Liver (tissue), 9 donors: ENCODE measurements around the gene DOK5. TPM values are rescaled to one million over a fixed set of nuclear protein-coding genes. Genes with fewer than 3 reads are reported as not detected.

ENCODE experiments used
- DNase-seq: peaks from one replicate; pipeline ENCODE4 v3.0.0-alpha.2; 2017; ENCODE audit warnings: low spot score
- H3K27ac ChIP-seq, 2 donors: one replicate each; pipeline ENCODE4 v1.7.0; 2013; ENCODE audit warnings: inconsistent platforms in 2 of 2, low read length in 2 of 2, control low read depth in 1 of 2, low read depth in 1 of 2, mild to moderate bottlenecking in 1 of 2
- H3K27me3 ChIP-seq, 4 donors: one replicate each; pipeline versions ENCODE4 v1.6.1 to v1.7.0; 2013; ENCODE audit warnings: low read length in 3 of 4, inconsistent platforms in 1 of 4, mild to moderate bottlenecking in 1 of 4, moderate library complexity in 1 of 4; ENCODE audit not compliant: control insufficient read depth in 4 of 4, insufficient read depth in 4 of 4
- H3K36me3 ChIP-seq, 4 donors: one replicate each; pipeline versions ENCODE4 v1.6.1 to v1.7.0; 2013; ENCODE audit warnings: low read length in 3 of 4, mild to moderate bottlenecking in 3 of 4, low read depth in 1 of 4, moderate library complexity in 1 of 4; ENCODE audit not compliant: control insufficient read depth in 4 of 4, insufficient read depth in 3 of 4
- H3K4me1 ChIP-seq, 4 donors: one replicate each; pipeline versions ENCODE4 v1.6.1 to v1.7.0; 2013; ENCODE audit warnings: low read length in 3 of 4, mild to moderate bottlenecking in 3 of 4, moderate library complexity in 1 of 4; ENCODE audit not compliant: control insufficient read depth in 4 of 4, insufficient read depth in 4 of 4
- H3K4me3 ChIP-seq, 3 donors: one replicate each; pipeline versions ENCODE4 v1.6.1 to v1.7.0; 2013; ENCODE audit warnings: low read length in 3 of 3, control low read depth in 1 of 3, low read depth in 1 of 3, mild to moderate bottlenecking in 1 of 3
- H3K9ac ChIP-seq, 2 donors: one replicate each; pipeline ENCODE4 v1.7.0; 2013; ENCODE audit warnings: low read length in 2 of 2, mild to moderate bottlenecking in 2 of 2, moderate library complexity in 2 of 2, control low read depth in 1 of 2, low read depth in 1 of 2
- H3K9me3 ChIP-seq, 4 donors: one replicate each; pipeline versions ENCODE4 v1.6.1 to v1.7.0; 2013; ENCODE audit warnings: low read length in 3 of 4; ENCODE audit not compliant: control insufficient read depth in 4 of 4
- FOXA1 ChIP-seq: IDR thresholded peaks from 2 replicates; pipeline ENCODE4 v1.6.1; 2016; ENCODE audit warnings: antibody characterized with exemption
- FOXA2 ChIP-seq: IDR thresholded peaks from 2 replicates; pipeline ENCODE4 v1.6.1; 2016; ENCODE audit warnings: antibody characterized with exemption
- HNF4A ChIP-seq, 2 donors: conservative IDR thresholded peaks; 2 replicates each; pipeline ENCODE4 v1.6.1; 2016; ENCODE audit warnings: antibody characterized with exemption in 2 of 2, mild to moderate bottlenecking in 2 of 2
- JUND ChIP-seq, 2 donors: IDR thresholded peaks; 2 replicates each; pipeline ENCODE4 v1.6.1; 2016; ENCODE audit warnings: antibody characterized with exemption in 2 of 2
- RAD21 ChIP-seq, 2 donors: IDR thresholded peaks; 2 replicates each; pipeline ENCODE4 v1.6.1; 2016; ENCODE audit warnings: antibody characterized with exemption in 2 of 2, mild to moderate bottlenecking in 2 of 2
- RXRA ChIP-seq, 2 donors: IDR thresholded peaks; 2 replicates each; pipeline ENCODE4 v1.6.1; 2017 to 2018; ENCODE audit warnings: antibody characterized with exemption in 2 of 2, mild to moderate bottlenecking in 1 of 2
- SP1 ChIP-seq: IDR thresholded peaks from 2 replicates; pipeline ENCODE4 v1.6.1; 2018; ENCODE audit warnings: antibody characterized with exemption, mild to moderate bottlenecking
- TAF1 ChIP-seq: conservative IDR thresholded peaks from 2 replicates; pipeline ENCODE4 v1.6.1; 2016; ENCODE audit warnings: antibody characterized with exemption, mild to moderate bottlenecking
- WGBS: extraction: QIAGEN DNeasy Blood & Tissue Kit; methylation state at CpG from one replicate; pipeline ENCODE4 v1.1.7; 2013; 5-methylcytosine and 5-hydroxymethylcytosine counted together
- polyA plus RNA-seq, 2 donors: library from polyadenylated mRNA; stranded (reverse) in 1 of 2; unstranded in 1 of 2; fragments of 200-250 nt in 1 of 2; fragments of >200 nt in 1 of 2; fragmentation: Nextera tagmentation in 1 of 2; extraction: Ambion mirVana in 1 of 2; gene quantifications; one replicate each; pipeline versions ENCODE4 v1.2.1 to v1.2.3, GENCODE V29; 2013 to 2015
- total RNA-seq, 2 donors: library from RNA; depleted of rRNA; stranded (reverse); fragments of >200 nt; gene quantifications; one replicate each; pipeline ENCODE4 v1.2.3, GENCODE V29; 2014
- TF ChIP-seq, protein P1 (sequence below): IDR thresholded peaks from 2 replicates; pipeline ENCODE4 v1.6.1; 2016; ENCODE audit warnings: antibody characterized with exemption
- TF ChIP-seq, protein P2 (sequence below): fragments of 150-350 bp; IDR thresholded peaks from 2 replicates; pipeline ENCODE4 v1.5.1; 2017; ENCODE audit warnings: improper control_type of control experiment, low read depth, low read length; ENCODE audit not compliant: missing input control
- TF ChIP-seq, protein P3 (sequence below): IDR thresholded peaks from 2 replicates; pipeline ENCODE4 v1.6.1; 2016; ENCODE audit warnings: antibody characterized with exemption
- TF ChIP-seq, protein P4 (sequence below): IDR thresholded peaks from 2 replicates; pipeline ENCODE4 v1.6.1; 2016; ENCODE audit warnings: antibody characterized with exemption, mild to moderate bottlenecking
- TF ChIP-seq, protein P5 (sequence below): IDR thresholded peaks from 2 replicates; pipeline ENCODE4 v1.6.1; 2016; ENCODE audit warnings: antibody characterized with exemption
- donor health status: healthy.
- donor health status: healthy.
- donor health status: healthy.
- donor health status: healthy.
- donor health status: healthy.

Gene DOK5
- total and polyA plus RNA-seq, 4 donors, result 0.05 to 0.16 (median 0.09) TPM

DNA sequence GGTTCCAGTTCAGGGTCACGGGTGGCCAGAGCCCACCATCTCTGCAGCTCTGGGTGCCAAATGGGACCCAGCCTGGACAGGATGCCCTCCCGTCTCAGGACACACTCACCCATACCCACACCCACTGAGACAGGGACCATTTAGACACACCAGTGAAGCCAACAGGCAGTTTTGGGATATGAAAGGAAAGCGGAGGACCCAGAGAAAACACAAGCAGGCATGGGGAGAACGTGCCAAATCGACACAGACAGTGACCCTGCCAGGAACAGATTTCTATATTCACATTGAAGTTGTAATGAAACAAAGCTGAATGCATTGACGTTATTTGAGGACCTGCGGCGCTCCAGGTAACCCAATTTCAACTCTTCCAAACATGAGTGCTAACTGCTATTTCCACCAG, 164.5 kb downstream of the DOK5 start:
- TF ChIP-seq FOXA1 (no peak), JUND (IDR thresholded peaks at IDR 0.05) (no peak), TAF1 (no peak), FOXA2 (no peak), RXRA (IDR thresholded peaks at IDR 0.05) (no peak)
- TF ChIP-seq, protein P1, sequence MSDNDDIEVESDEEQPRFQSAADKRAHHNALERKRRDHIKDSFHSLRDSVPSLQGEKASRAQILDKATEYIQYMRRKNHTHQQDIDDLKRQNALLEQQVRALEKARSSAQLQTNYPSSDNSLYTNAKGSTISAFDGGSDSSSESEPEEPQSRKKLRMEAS, result no peak
- TF ChIP-seq, protein P2, sequence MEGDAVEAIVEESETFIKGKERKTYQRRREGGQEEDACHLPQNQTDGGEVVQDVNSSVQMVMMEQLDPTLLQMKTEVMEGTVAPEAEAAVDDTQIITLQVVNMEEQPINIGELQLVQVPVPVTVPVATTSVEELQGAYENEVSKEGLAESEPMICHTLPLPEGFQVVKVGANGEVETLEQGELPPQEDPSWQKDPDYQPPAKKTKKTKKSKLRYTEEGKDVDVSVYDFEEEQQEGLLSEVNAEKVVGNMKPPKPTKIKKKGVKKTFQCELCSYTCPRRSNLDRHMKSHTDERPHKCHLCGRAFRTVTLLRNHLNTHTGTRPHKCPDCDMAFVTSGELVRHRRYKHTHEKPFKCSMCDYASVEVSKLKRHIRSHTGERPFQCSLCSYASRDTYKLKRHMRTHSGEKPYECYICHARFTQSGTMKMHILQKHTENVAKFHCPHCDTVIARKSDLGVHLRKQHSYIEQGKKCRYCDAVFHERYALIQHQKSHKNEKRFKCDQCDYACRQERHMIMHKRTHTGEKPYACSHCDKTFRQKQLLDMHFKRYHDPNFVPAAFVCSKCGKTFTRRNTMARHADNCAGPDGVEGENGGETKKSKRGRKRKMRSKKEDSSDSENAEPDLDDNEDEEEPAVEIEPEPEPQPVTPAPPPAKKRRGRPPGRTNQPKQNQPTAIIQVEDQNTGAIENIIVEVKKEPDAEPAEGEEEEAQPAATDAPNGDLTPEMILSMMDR, result no peak
- Histone ChIP-seq H3K27ac (no peak overlapping the region), H3K36me3 (no peaks in the 10 kb centered on the region), H3K9ac (no peak overlapping the region), H3K9me3 (no peaks in the 10 kb centered on the region), H3K27me3 (peaks cover 0 to 9% (median 0%) of the 10 kb centered on the region in 4 donors), H3K4me1 (peaks cover 0 to 4% (median under 1%) of the 10 kb centered on the region in 4 donors), H3K4me3 (no peak overlapping the region)
- 85% methylated on average over 8 of the region's 8 CpGs for WGBS
- DNase-seq, result no peak

DNA sequence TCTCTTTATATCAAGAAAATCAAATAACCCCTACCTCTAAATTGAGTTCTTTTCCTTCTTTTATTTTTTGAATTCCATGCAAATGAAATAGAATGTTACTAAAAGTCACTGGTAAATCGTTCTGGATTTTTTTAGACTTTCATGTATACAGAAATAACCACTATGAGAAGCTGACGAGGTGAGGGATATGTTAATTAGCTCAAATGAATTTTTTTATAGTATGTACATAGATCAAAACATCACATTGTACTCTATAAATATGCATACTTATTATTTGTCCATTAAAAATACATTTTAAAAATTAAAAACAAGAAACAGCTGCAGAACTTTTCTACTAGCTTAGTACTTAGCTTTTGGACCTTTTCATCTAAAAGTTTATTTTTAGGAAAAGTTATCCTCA, 165.4 kb downstream of the DOK5 start:
- Histone ChIP-seq H3K36me3 (no peaks in the 10 kb centered on the region), H3K4me1 (peaks cover 0 to 7% (median 2%) of the 10 kb centered on the region in 4 donors), H3K9me3 (no peaks in the 10 kb centered on the region), H3K27ac (no peak overlapping the region), H3K9ac (no peak overlapping the region), H3K27me3 (peaks cover 0 to 9% (median 0%) of the 10 kb centered on the region in 4 donors), H3K4me3 (no peak overlapping the region)
- TF ChIP-seq, protein P3, sequence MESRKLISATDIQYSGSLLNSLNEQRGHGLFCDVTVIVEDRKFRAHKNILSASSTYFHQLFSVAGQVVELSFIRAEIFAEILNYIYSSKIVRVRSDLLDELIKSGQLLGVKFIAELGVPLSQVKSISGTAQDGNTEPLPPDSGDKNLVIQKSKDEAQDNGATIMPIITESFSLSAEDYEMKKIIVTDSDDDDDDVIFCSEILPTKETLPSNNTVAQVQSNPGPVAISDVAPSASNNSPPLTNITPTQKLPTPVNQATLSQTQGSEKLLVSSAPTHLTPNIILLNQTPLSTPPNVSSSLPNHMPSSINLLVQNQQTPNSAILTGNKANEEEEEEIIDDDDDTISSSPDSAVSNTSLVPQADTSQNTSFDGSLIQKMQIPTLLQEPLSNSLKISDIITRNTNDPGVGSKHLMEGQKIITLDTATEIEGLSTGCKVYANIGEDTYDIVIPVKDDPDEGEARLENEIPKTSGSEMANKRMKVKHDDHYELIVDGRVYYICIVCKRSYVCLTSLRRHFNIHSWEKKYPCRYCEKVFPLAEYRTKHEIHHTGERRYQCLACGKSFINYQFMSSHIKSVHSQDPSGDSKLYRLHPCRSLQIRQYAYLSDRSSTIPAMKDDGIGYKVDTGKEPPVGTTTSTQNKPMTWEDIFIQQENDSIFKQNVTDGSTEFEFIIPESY, result no peak
- TF ChIP-seq FOXA2, result no peak
- TF ChIP-seq HNF4A (conservative IDR thresholded peaks at IDR 0.05), result no peak
- TF ChIP-seq TAF1, result no peak
- no peak for TF ChIP-seq FOXA1
- no peak for TF ChIP-seq SP1
- TF ChIP-seq, protein P4, sequence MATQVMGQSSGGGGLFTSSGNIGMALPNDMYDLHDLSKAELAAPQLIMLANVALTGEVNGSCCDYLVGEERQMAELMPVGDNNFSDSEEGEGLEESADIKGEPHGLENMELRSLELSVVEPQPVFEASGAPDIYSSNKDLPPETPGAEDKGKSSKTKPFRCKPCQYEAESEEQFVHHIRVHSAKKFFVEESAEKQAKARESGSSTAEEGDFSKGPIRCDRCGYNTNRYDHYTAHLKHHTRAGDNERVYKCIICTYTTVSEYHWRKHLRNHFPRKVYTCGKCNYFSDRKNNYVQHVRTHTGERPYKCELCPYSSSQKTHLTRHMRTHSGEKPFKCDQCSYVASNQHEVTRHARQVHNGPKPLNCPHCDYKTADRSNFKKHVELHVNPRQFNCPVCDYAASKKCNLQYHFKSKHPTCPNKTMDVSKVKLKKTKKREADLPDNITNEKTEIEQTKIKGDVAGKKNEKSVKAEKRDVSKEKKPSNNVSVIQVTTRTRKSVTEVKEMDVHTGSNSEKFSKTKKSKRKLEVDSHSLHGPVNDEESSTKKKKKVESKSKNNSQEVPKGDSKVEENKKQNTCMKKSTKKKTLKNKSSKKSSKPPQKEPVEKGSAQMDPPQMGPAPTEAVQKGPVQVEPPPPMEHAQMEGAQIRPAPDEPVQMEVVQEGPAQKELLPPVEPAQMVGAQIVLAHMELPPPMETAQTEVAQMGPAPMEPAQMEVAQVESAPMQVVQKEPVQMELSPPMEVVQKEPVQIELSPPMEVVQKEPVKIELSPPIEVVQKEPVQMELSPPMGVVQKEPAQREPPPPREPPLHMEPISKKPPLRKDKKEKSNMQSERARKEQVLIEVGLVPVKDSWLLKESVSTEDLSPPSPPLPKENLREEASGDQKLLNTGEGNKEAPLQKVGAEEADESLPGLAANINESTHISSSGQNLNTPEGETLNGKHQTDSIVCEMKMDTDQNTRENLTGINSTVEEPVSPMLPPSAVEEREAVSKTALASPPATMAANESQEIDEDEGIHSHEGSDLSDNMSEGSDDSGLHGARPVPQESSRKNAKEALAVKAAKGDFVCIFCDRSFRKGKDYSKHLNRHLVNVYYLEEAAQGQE, result no peak
- TF ChIP-seq, protein P5, sequence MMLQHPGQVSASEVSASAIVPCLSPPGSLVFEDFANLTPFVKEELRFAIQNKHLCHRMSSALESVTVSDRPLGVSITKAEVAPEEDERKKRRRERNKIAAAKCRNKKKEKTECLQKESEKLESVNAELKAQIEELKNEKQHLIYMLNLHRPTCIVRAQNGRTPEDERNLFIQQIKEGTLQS, result no peak
- no peak for TF ChIP-seq JUND (IDR thresholded peaks at IDR 0.05)
- TF ChIP-seq RXRA (IDR thresholded peaks at IDR 0.05), result no peak
- TF ChIP-seq, protein P1, result no peak
- no peak for TF ChIP-seq RAD21 (IDR thresholded peaks at IDR 0.05)
- DNase-seq, result no peak
- 56% methylated on average over 2 of the region's 2 CpGs for WGBS
